Hepatocyte (in vitro differentiated cells): ENCODE measurements around the gene SLC35C1.

Source experiments
- EZH2 ChIP-seq: fragments of 200-600 bp; sonication (generic); IDR thresholded peaks from 2 replicates; pipeline ENCODE4 v1.6.1; 2016; ENCODE audit warnings: antibody characterized with exemption, mild to moderate bottlenecking, borderline replicate concordance
- EZH2phosphoT487 ChIP-seq: fragments of 200-600 bp; sonication (generic); IDR thresholded peaks from one replicate; pipeline ENCODE4 v1.6.1; 2018; ENCODE audit warnings: antibody characterized with exemption, mild to moderate bottlenecking, low read depth, moderate library complexity; ENCODE audit not compliant: unreplicated experiment, severe bottlenecking
- TF ChIP-seq, protein P1 (sequence below): fragments of 200-600 bp; sonication (generic); IDR thresholded peaks from 2 replicates; pipeline ENCODE4 v1.5.1; 2016; ENCODE audit warnings: antibody characterized with exemption, mild to moderate bottlenecking; ENCODE audit not compliant: poor library complexity

DNA sequence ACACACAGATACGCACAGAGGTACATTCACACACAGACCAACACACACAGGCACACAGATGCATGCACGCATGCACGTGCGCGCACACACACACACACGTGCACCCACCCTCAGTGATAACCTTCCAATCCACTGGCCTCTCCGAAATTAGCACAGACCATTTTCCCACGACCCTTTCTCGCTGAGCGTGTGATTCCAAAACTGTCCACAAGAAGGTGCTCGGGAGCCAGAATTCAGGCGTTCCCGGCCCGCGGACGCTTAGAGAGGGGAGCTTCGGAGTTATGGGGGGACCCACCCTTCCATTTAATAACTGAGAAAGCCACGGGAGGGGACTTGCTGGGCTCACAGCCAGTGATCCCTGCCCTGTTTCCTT, 33.8 kb upstream of the SLC35C1 start:
- TF ChIP-seq EZH2 (no peak), EZH2phosphoT487 (no peak)
- TF ChIP-seq, protein P1, sequence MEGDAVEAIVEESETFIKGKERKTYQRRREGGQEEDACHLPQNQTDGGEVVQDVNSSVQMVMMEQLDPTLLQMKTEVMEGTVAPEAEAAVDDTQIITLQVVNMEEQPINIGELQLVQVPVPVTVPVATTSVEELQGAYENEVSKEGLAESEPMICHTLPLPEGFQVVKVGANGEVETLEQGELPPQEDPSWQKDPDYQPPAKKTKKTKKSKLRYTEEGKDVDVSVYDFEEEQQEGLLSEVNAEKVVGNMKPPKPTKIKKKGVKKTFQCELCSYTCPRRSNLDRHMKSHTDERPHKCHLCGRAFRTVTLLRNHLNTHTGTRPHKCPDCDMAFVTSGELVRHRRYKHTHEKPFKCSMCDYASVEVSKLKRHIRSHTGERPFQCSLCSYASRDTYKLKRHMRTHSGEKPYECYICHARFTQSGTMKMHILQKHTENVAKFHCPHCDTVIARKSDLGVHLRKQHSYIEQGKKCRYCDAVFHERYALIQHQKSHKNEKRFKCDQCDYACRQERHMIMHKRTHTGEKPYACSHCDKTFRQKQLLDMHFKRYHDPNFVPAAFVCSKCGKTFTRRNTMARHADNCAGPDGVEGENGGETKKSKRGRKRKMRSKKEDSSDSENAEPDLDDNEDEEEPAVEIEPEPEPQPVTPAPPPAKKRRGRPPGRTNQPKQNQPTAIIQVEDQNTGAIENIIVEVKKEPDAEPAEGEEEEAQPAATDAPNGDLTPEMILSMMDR, result peak; percentile 87
